ENCODE results near the gene ASMTL. TPM values are rescaled to one million over a fixed set of nuclear protein-coding genes. Genes with fewer than 3 reads are reported as not detected.

The ASMTL gene
- total and polyA plus RNA-seq, 2 of the 13 experiments (the other 11 are each of a cell fraction or from before 2014, with no cell fraction given): 5.6 to 16.3 TPM

GRCh38 chrX:1465286-1466231 lies 12.8 kb upstream of the ASMTL start:
- intact Hi-C loops (cut with micrococcal nuclease; ENCODE audit: unreplicated experiment): no loop called here
- Histone ChIP-seq H3K9me3 (ENCODE audit: low read length) (no peaks in the 10 kb centered on the region), H2AFZ (ENCODE audit: low read length) (no peak overlapping the region), H3K9ac (ENCODE audit: insufficient read depth, low read depth, low read length) (no peak overlapping the region), H3K27ac (ENCODE audit: extremely low read length, insufficient read depth, low read length) (no peak overlapping the region), H3K4me1 (ENCODE audit: insufficient read depth, low read length) (no peaks in the 10 kb centered on the region), H3K27me3 (ENCODE audit: control insufficient read depth in 1 of 2, insufficient read depth in 2 of 2, low read length in 2 of 2) (no peaks in the 10 kb centered on the region), H3K4me3 (replicated peaks in 1 of 3; ENCODE audit: insufficient read depth in 1 of 3, low read depth in 2 of 3, low read length in 3 of 3) (no peak overlapping the region), H3K4me2 (ENCODE audit: low read depth, low read length) (no peak overlapping the region), H3K79me2 (ENCODE audit: insufficient read depth, low read length) (no peaks in the 10 kb centered on the region), H3K36me3 (replicated peaks in 1 of 2; ENCODE audit: control insufficient read depth in 1 of 2, insufficient read depth in 2 of 2, low read length in 2 of 2) (no peaks in the 10 kb centered on the region), H4K20me1 (ENCODE audit: insufficient read depth, low read length) (no peaks in the 10 kb centered on the region)
- ATAC-seq: no peak
- POLR2A ChIA-PET: no interaction called here
- CTCF ChIA-PET (ENCODE audit: low intra/inter-chr PET ratio, low total read pairs): no interaction called here
- no TSS peak for BruUV-seq (replicated peaks)
- FAIRE-seq: no peak
- 91% methylated on average over 57 of the region's 75 CpGs for WGBS (ENCODE audit: low lambda C conversion rate)
- no peak for DNase-seq (ENCODE audit: low spot score)
- no peak for TF ChIP-seq ZNF124 (CRISPR knock-in tag; IDR thresholded peaks at IDR 0.05)
- TF ChIP-seq, protein P1, sequence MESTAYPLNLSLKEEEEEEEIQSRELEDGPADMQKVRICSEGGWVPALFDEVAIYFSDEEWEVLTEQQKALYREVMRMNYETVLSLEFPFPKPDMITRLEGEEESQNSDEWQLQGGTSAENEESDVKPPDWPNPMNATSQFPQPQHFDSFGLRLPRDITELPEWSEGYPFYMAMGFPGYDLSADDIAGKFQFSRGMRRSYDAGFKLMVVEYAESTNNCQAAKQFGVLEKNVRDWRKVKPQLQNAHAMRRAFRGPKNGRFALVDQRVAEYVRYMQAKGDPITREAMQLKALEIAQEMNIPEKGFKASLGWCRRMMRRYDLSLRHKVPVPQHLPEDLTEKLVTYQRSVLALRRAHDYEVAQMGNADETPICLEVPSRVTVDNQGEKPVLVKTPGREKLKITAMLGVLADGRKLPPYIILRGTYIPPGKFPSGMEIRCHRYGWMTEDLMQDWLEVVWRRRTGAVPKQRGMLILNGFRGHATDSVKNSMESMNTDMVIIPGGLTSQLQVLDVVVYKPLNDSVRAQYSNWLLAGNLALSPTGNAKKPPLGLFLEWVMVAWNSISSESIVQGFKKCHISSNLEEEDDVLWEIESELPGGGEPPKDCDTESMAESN (CRISPR knock-in tag; conservative IDR thresholded peaks at IDR 0.05): no peak
- TF ChIP-seq RBM39 (IDR thresholded peaks at IDR 0.05; ENCODE audit: low read depth, low read length, poor library complexity, severe bottlenecking): no peak
- TF ChIP-seq GRHL1 (CRISPR knock-in tag; conservative IDR thresholded peaks at IDR 0.05): no peak
- in situ Hi-C loops (cut with HindIII; ENCODE audit: extremely low pct_ligation_motif_present, low pct_unique_long_range_greater_than_20kb): loop anchor here (5.0 to 25.0 kb wide), 2 partner anchors 117 to 1147 kb away; no protein-coding TSS in a partner anchor
